ENCODE data around the gene TADA1. TPM values are rescaled to one million over a fixed set of nuclear protein-coding genes. Genes with fewer than 3 reads are reported as not detected.

Gene TADA1
- total RNA-seq, 1 donor from 2014 or later, result 14.7 TPM

DNA sequence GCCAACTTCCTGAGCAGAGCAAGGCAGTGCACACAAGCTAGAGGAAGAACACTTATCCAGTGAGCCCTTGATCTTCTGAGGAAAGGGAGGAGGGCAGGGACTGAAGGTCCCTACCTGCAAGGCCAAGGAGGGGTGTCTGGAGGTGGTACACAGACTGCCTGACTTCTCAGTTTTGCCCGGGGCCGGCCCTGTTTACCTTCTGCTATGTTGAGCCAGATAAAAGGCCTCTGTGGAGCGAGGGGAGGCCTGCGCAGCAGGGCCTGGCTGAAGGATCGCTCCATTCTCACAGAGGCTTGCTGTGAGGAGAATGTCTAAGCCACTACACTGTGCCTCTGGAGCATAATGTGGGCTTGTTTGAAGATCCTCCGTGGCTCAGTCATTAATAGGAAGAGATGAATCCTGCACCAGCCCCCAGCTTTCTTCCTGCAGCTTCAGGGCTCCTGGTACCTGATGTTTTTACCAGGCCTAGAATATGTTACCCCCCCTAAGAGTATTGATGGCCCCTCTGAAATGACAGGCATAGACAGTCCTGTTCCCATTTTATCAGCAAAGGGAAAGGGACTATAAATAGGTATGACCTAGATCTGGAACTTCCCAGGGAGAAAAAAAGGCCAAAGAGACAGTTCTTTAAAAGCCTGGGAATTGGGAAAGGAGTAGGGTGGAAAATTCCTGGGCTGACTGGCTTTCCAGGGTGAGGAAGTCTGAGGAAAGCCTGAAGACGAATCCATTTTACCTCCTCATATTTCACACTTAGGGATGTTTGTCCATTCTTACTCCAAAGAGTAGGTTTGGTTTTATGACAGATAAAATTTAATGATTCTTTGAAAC lies 32.1 kb downstream of the TADA1 start:
- peaks cover 36% of the 10 kb centered on the region for H3K36me3 ChIP-seq (ENCODE audit: control insufficient read depth, insufficient read depth, low read length)
- TF ChIP-seq, protein P1, sequence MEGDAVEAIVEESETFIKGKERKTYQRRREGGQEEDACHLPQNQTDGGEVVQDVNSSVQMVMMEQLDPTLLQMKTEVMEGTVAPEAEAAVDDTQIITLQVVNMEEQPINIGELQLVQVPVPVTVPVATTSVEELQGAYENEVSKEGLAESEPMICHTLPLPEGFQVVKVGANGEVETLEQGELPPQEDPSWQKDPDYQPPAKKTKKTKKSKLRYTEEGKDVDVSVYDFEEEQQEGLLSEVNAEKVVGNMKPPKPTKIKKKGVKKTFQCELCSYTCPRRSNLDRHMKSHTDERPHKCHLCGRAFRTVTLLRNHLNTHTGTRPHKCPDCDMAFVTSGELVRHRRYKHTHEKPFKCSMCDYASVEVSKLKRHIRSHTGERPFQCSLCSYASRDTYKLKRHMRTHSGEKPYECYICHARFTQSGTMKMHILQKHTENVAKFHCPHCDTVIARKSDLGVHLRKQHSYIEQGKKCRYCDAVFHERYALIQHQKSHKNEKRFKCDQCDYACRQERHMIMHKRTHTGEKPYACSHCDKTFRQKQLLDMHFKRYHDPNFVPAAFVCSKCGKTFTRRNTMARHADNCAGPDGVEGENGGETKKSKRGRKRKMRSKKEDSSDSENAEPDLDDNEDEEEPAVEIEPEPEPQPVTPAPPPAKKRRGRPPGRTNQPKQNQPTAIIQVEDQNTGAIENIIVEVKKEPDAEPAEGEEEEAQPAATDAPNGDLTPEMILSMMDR (IDR thresholded peaks at IDR 0.05; ENCODE audit: insufficient read depth, low read length, severe bottlenecking), result no peak
- no peak overlapping the region for H3K4me3 ChIP-seq (ENCODE audit: low read depth, low read length)
- DNase-seq (ENCODE audit: low read depth), result no peak
- H3K27me3 ChIP-seq (ENCODE audit: control insufficient read depth, insufficient read depth, low read length), result no peaks in the 10 kb centered on the region
- FAIRE-seq, result no peak

DNA sequence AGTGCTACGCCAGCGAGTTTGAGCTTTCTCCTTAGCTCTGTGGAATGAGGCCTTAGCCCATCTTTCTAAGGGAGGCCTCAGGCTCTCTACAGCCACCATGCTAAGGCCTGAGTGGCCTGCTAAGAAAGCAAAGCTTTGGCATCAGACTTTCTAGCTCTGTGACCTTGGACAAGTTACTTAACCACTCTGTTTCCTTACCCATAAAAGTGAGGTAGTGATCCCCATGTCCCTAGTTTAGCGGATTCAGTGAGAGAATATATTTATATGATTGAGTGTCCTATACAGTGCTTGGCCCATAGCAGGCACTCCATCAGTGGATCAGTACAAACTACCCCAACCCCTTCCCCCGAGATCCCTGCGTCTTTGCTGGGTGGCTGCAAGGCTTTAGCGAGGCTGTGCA lies 32.7 kb downstream of the TADA1 start:
- Histone ChIP-seq H3K4me3 (ENCODE audit: low read depth, low read length) (no peak overlapping the region), H3K27me3 (ENCODE audit: control insufficient read depth, insufficient read depth, low read length) (no peaks in the 10 kb centered on the region), H3K36me3 (ENCODE audit: control insufficient read depth, insufficient read depth, low read length) (peaks cover 34% of the 10 kb centered on the region)
- FAIRE-seq (no peak), DNase-seq (ENCODE audit: low read depth) (no peak)
- TF ChIP-seq, protein P1 (IDR thresholded peaks at IDR 0.05; ENCODE audit: insufficient read depth, low read length, severe bottlenecking), result no peak

DNA sequence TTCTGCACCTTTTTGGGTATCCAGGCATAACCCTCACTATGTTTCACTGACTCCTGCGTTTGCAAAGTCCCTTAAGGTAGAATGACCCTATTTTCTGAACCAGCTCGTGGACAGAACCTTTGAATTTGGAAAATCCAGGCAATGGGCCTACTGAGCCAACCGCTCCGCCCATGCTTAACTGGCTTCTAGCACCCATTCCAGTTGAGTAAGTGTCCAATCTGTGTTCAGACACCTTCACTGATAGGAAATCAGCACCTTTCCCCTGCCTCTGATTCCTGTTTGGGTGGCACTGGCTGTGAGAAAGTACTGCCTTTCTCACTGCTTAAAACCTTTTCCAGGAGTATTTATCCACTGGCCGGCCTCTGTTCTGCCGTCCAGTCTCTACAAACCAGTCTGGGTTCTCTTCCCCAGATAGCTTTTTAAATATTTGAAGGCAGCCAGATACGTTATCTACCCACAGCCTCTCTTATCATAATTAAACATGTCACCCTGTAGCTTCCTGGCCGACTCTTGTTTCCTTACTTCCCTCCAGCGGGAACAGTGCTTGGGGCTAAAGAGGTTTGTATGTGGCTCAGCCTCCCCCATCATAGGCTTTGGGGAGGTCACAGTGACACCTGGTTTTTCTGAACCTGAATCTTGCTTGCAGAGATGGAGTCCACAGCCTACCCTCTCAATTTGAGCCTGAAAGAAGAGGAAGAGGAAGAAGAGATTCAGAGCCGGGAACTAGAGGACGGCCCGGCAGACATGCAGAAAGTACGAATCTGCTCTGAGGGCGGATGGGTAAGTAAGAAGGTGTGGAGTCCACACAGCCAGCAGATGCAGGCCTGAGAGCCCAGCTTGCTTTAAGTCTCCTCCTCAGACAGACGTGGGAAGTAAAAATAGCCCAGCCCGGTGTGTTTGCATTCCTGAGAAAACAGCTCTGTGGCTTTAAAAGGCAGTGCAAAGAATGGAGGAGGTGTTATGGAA lies 35.5 kb downstream of the TADA1 start:
- Histone ChIP-seq H3K27me3 (ENCODE audit: control insufficient read depth, insufficient read depth, low read length) (no peaks in the 10 kb centered on the region), H3K4me3 (ENCODE audit: low read depth, low read length) (peak overlapping the region; percentile 56), H3K36me3 (ENCODE audit: control insufficient read depth, insufficient read depth, low read length) (peaks cover 25% of the 10 kb centered on the region)
- TF ChIP-seq, protein P1 (IDR thresholded peaks at IDR 0.05; ENCODE audit: insufficient read depth, low read length, severe bottlenecking), result no peak
- no peak for FAIRE-seq
- DNase-seq (ENCODE audit: low read depth), result peak; percentile 40

DNA sequence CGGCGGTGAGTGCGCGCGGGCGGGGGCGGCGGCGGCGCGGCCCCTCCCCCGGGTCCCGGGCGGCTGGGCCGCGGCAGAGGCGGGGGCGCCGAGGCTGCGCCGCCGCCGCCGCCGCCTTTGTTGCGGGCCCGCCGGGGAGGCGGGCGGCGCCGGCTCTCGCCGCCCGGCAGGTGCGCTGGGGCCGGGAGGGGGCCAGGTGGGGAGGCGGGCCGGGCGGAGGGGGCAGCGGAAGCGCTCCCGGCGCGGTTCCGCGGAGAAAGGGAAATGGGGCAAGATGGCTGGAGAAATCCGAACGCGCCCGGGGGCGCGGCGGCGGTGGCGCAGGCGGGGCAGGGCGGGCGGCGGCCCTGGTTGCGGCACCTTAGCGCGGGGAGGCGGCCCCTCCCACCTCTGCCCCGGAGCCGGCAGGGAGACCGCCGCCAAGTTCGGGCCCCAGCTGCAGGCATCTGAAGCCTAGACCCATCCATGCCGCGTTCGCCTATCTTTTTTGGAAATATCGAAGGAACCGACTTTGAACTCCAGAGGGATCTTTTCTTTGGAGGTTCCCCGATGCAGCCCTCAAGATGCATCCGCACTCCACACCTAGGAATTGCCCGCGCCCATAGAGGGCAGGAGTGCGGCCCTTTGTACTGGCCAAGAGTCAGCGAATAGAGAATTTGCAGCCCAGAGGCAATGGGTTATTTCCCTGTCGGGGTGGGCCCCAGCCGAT lies 36.3 kb downstream of the TADA1 start:
- TF ChIP-seq, protein P1 (IDR thresholded peaks at IDR 0.05; ENCODE audit: insufficient read depth, low read length, severe bottlenecking), result peak; percentile 20
- Histone ChIP-seq H3K4me3 (ENCODE audit: low read depth, low read length) (peak overlapping the region; percentile 56), H3K27me3 (ENCODE audit: control insufficient read depth, insufficient read depth, low read length) (no peaks in the 10 kb centered on the region), H3K36me3 (ENCODE audit: control insufficient read depth, insufficient read depth, low read length) (peaks cover 23% of the 10 kb centered on the region)
- no peak for FAIRE-seq
- peak; percentile 26 for DNase-seq (ENCODE audit: low read depth)

DNA sequence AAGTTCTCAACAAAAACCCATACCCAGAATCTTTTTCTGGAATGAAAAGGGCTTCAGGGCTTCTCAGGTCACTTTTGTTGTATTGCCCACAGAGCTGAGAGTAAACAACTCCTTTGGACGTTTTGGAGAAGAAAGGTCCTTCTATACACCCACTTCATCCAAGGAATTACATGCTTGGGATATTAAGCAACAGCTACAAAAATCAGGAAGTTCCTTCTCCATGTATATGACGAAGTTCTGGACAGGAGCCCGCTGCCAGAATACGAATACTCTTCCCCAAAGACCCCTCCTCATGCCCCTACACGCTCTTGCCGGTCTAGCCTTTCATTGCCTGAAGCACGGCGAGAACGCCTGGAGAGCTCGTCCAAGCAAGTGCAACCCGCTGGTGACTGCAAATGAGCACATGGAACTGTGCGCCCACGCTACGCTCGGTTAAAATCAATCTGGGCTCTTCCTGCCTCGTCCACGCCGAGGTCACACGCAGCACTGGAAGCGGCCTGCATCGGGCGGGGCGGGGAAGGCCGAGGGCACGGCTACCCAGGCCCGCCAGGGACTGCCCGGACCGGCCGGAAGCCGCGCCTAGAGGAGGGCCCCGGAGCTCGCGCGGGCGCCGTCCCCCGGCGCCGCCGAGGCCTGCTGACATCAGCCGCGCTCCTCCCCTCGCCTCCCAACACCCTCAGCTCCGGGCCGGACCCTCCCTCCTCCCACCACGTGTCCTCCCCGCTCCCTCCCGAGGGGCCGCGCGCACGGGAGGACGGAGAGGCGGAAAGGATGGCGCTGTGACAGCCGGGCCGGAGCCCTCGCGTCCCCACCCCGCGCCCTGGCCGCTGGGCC lies 37.1 kb downstream of the TADA1 start, which contains the start of gene POGK:
Gene POGK, plus strand, starts transcription at position 710 of the 834 bp plus-strand sequence. CDS start 1,482 bp downstream, outside the sequence.
- TF ChIP-seq, protein P1 (IDR thresholded peaks at IDR 0.05; ENCODE audit: insufficient read depth, low read length, severe bottlenecking), result no peak
- DNase-seq (ENCODE audit: low read depth), result peak; percentile 80
- peaks cover 22% of the 10 kb centered on the region for H3K36me3 ChIP-seq (ENCODE audit: control insufficient read depth, insufficient read depth, low read length)
- H3K27me3 ChIP-seq (ENCODE audit: control insufficient read depth, insufficient read depth, low read length), result no peaks in the 10 kb centered on the region
- no peak for FAIRE-seq
- H3K4me3 ChIP-seq (ENCODE audit: low read depth, low read length), result peak within 1 kb of the TSS; percentile 56

All from bronchial epithelial cell (primary cell).